Gastrocnemius medialis (tissue), 4 donors: ENCODE data around the gene C3orf33. TPM values are rescaled to one million over a fixed set of nuclear protein-coding genes. Genes with fewer than 3 reads are reported as not detected.

ENCODE experiments used
- ATAC-seq, 2 donors: fragments of 150-250 bp; one replicate each; pipeline ENCODE4 v1.9.1; 2016
- DNase-seq, 2 donors: peaks; one replicate each; pipeline ENCODE4 v3.0.0-alpha.2; 2019
- H3K27ac ChIP-seq, 4 donors: fragments of 200-600 bp; sonication (generic); 1 replicate in 1 of 4; 2 replicates in 3 of 4; pipeline ENCODE4 v1.5.1; 2016 to 2018; ENCODE audit warnings: mild to moderate bottlenecking in 2 of 4, moderate library complexity in 1 of 4
- H3K27me3 ChIP-seq, 3 donors: fragments of 200-600 bp; sonication (generic) in 2 of 3; 1 replicate in 1 of 3; 2 replicates in 2 of 3; pipeline versions ENCODE4 v1.5.1 to v1.6.0; 2016 to 2019; ENCODE audit warnings: mild to moderate bottlenecking in 1 of 3, moderate library complexity in 1 of 3
- H3K36me3 ChIP-seq, 2 donors: fragments of 200-600 bp; sonication (generic) in 1 of 2; one replicate each; pipeline ENCODE4 v1.5.1; 2017 to 2018
- H3K4me1 ChIP-seq, 2 donors: fragments of 200-600 bp; sonication (generic) in 1 of 2; one replicate each; pipeline ENCODE4 v1.5.1; 2016 to 2017; ENCODE audit warnings: mild to moderate bottlenecking in 2 of 2
- H3K4me3 ChIP-seq, 4 donors: fragments of 200-600 bp; sonication (generic) in 3 of 4; 1 replicate in 1 of 4; 2 replicates in 3 of 4; pipeline ENCODE4 v1.5.1; 2016 to 2019; ENCODE audit warnings: mild to moderate bottlenecking in 2 of 4
- H3K9me3 ChIP-seq, 3 donors: fragments of 200-600 bp; sonication (generic) in 2 of 3; 1 replicate in 1 of 3; 2 replicates in 2 of 3; pipeline ENCODE4 v1.5.1; 2016 to 2019
- CTCF ChIP-seq, 5 experiments: fragments of 450-650 bp in 3 of 5; fragments of 200-600 bp in 2 of 5; sonication (generic) in 2 of 5; IDR thresholded peaks in 4 of 5; conservative IDR thresholded peaks in 1 of 5; 1 replicate in 4 of 5; 2 replicates in 1 of 5; pipeline ENCODE4 v1.5.1; 2016 to 2019; ENCODE audit warnings: antibody characterized with exemption in 5 of 5, mild to moderate bottlenecking in 3 of 5, moderate library complexity in 3 of 5
- POLR2A ChIP-seq, 2 donors: fragments of 450-650 bp; IDR thresholded peaks; one replicate each; pipeline ENCODE4 v1.6.1; 2017; ENCODE audit warnings: antibody characterized with exemption in 2 of 2, mild to moderate bottlenecking in 2 of 2, moderate library complexity in 2 of 2
- in situ Hi-C, 4 donors: fragments of 200-750 bp; cut with MboI; loops; one replicate each; pipeline versions ENCODE4 v1.15.0 to v1.8.0; 2017; ENCODE audit warnings: low sequenced_read_pairs in 4 of 4
- intact Hi-C: fragments of 100-400 bp; cut with DNase I; formaldehyde crosslinking; loops from one replicate; pipeline ENCODE4 v1.15.1; 2023; ENCODE audit warnings: low total_unique reads
- total RNA-seq, 4 donors: library from RNA; depleted of rRNA; stranded (reverse); fragments of >200 nt; gene quantifications; one replicate each; pipeline versions ENCODE4 v1.1.0 to v1.2.3, GENCODE V29; 2016

C3orf33 gene
- total RNA-seq, 4 donors from 2014 or later: 1.4 to 6.1 (median 3.9) TPM

GRCh38 chr3:155745795-155746550, 60.1 kb downstream of the C3orf33 start:
- in situ Hi-C loops: no loop called here
- TF ChIP-seq POLR2A (IDR thresholded peaks at IDR 0.05) (no peak), CTCF (IDR thresholded peaks at IDR 0.05 in 4 of 5, conservative IDR thresholded peaks at IDR 0.05 in 1 of 5) (no peak)
- H3K27me3 ChIP-seq: peaks cover 25 to 33% (median 29%) of the 10 kb centered on the region in 3 donors
- peak overlapping the region; percentile 60 to 71 (median 62) for H3K4me3 ChIP-seq
- no peak overlapping the region for H3K27ac ChIP-seq
- DNase-seq (no peak), ATAC-seq (no peak)
- H3K36me3 ChIP-seq: no peaks in the 10 kb centered on the region
- intact Hi-C loops: no loop called here
- peaks cover 8 to 16% of the 10 kb centered on the region in 2 donors for H3K4me1 ChIP-seq
- H3K9me3 ChIP-seq: no peaks in the 10 kb centered on the region

GRCh38 chr3:155744626-155745324, 61.3 kb downstream of the C3orf33 start, which contains the start of gene PLCH1:
TSS of gene PLCH1 (minus strand) at chr3:155745071. CDS start at chr3:155704224, 40,847 bp downstream.
- peaks cover 25 to 34% (median 29%) of the 10 kb centered on the region in 3 donors for H3K27me3 ChIP-seq
- H3K4me1 ChIP-seq: peaks cover 8 to 16% of the 10 kb centered on the region in 2 donors
- DNase-seq: peak in 1 of 2 donors; percentile 22

GRCh38 chr3:155744010-155744625, 62.0 kb downstream of the C3orf33 start:
- ATAC-seq (peak in 1 of 2 donors; percentile 37), DNase-seq (no peak)
- H3K4me3 ChIP-seq: peak overlapping the region; percentile 60 to 71 (median 62)
- H3K36me3 ChIP-seq: no peaks in the 10 kb centered on the region
- peaks cover 8 to 16% of the 10 kb centered on the region in 2 donors for H3K4me1 ChIP-seq
- H3K27ac ChIP-seq: no peak overlapping the region
- in situ Hi-C loops (no loop called here), intact Hi-C loops (no loop called here)
- TF ChIP-seq CTCF (IDR thresholded peaks at IDR 0.05 in 4 of 5, conservative IDR thresholded peaks at IDR 0.05 in 1 of 5) (no peak), POLR2A (IDR thresholded peaks at IDR 0.05) (no peak)
- peaks cover 25 to 34% (median 29%) of the 10 kb centered on the region in 3 donors for H3K27me3 ChIP-seq
- no peaks in the 10 kb centered on the region for H3K9me3 ChIP-seq

More at GRCh38 chr3:155744626-155745324, 61.3 kb downstream of the C3orf33 start, which contains the start of gene PLCH1:
- in situ Hi-C loops: no loop called here
- Histone ChIP-seq H3K27ac (no peak within 1 kb of the TSS), H3K9me3 (no peaks in the 10 kb centered on the region), H3K36me3 (no peaks in the 10 kb centered on the region), H3K4me3 (peak within 1 kb of the TSS; percentile 60 to 71 (median 62))
- intact Hi-C loops: no loop called here
- peak; percentile 62 to 75 for ATAC-seq
- no peak for TF ChIP-seq CTCF (IDR thresholded peaks at IDR 0.05 in 4 of 5, conservative IDR thresholded peaks at IDR 0.05 in 1 of 5)
- TF ChIP-seq POLR2A (IDR thresholded peaks at IDR 0.05): no peak

GRCh38 chr3:155743606-155744005, 62.5 kb downstream of the C3orf33 start:
- in situ Hi-C loops (no loop called here), intact Hi-C loops (no loop called here)
- H3K36me3 ChIP-seq: no peaks in the 10 kb centered on the region
- no peak overlapping the region for H3K27ac ChIP-seq
- peaks cover 25 to 34% (median 29%) of the 10 kb centered on the region in 3 donors for H3K27me3 ChIP-seq
- H3K9me3 ChIP-seq: no peaks in the 10 kb centered on the region
- no peak for ATAC-seq
- peaks cover 8 to 16% of the 10 kb centered on the region in 2 donors for H3K4me1 ChIP-seq
- TF ChIP-seq CTCF (IDR thresholded peaks at IDR 0.05 in 4 of 5, conservative IDR thresholded peaks at IDR 0.05 in 1 of 5) (no peak), POLR2A (IDR thresholded peaks at IDR 0.05) (no peak)
- DNase-seq: no peak
- H3K4me3 ChIP-seq: peak overlapping the region; percentile 60 to 71 (median 62)
